ENCODE results near the gene NEDD9.

GRCh38 chr6:11204794-11205366 lies 27.6 kb downstream of the NEDD9 start:
- no peak for TF ChIP-seq CTCF (IDR thresholded peaks at IDR 0.05)
- TF ChIP-seq ZFX (IDR thresholded peaks at IDR 0.05; ENCODE audit: borderline replicate concordance), result no peak
